HCT116 (cell line): Measurements from ENCODE around the gene FAM53B. TPM values are rescaled to one million over a fixed set of nuclear protein-coding genes. Genes with fewer than 3 reads are reported as not detected.

Experiments
- ATAC-seq: fragments of 200-7000 bp; cut with Tn5 transposase; 2 replicates; pipeline ENCODE4 v1.9.1; 2020; ENCODE audit warnings: mild to moderate bottlenecking, moderate library complexity
- BruUV-seq: library from RNA; stranded (reverse); fragments of 400-500 nt; replicated peaks from 2 replicates; lab custom pipeline; 2021; lab: Mats Ljungman, UMichigan
- CTCF ChIA-PET: fragments of 300-600 bp; sonication (Branson Sonifier 250); formaldehyde crosslinking; loops from one replicate; lab custom pipeline; 2021; ENCODE audit warnings: antibody characterized with exemption; lab: Charles Lee
- POLR2A ChIA-PET: fragments of 300-600, 350-600 bp; sonication (Branson Sonifier 250); formaldehyde crosslinking; loops from one replicate; lab custom pipeline; 2021; ENCODE audit warnings: antibody characterized with exemption; lab: Charles Lee
- RAD21 ChIA-PET, 2 experiments: fragments of 300-600 bp; sonication (Branson Sonifier 250); formaldehyde crosslinking; loops; one replicate each; lab custom pipeline; 2023; ENCODE audit warnings: low total read pairs in 2 of 2; ENCODE audit not compliant: uncharacterized antibody in 2 of 2, unreplicated experiment in 2 of 2, low non-redundant PET in 1 of 2; lab: Charles Lee
- DNase-seq: peaks from one replicate; pipeline ENCODE4 v3.0.0-alpha.2; 2010; ENCODE audit warnings: low read depth, low spot score
- H2AFZ ChIP-seq: fragments of 200-600 bp; shearing (Covaris generic), sonication (generic); 2 replicates; pipeline ENCODE4 v1.6.1; 2017; ENCODE audit warnings: low read depth, mixed run types, mixed read lengths, antibody characterized with exemption, low read length; ENCODE audit not compliant: poor library complexity, severe bottlenecking
- H3K27ac ChIP-seq: 2 replicates; pipeline ENCODE4 v1.5.1; 2012; ENCODE audit warnings: low read depth, low read length
- H3K27me3 ChIP-seq: fragments of 200-600 bp; sonication (generic); 2 replicates; pipeline ENCODE4 v1.6.1; 2016; ENCODE audit warnings: mixed run types, low read length, mixed read lengths; ENCODE audit not compliant: insufficient read depth
- H3K36me3 ChIP-seq, 2 experiments: fragments of 200-500 bp in 1 of 2; fragments of 200-600 bp in 1 of 2; sonication (Bioruptor generic) in 1 of 2; sonication (generic) in 1 of 2; 2 replicates each; pipeline versions ENCODE4 v1.5.1 to v1.6.1; 2014 to 2016; ENCODE audit warnings: low read length in 2 of 2, inconsistent platforms in 1 of 2, mixed read lengths in 1 of 2, mixed run types in 1 of 2; ENCODE audit not compliant: insufficient read depth in 2 of 2, control insufficient read depth in 1 of 2
- H3K4me1 ChIP-seq, 2 experiments: fragments of 200-600 bp in 1 of 2; sonication (generic) in 1 of 2; 2 replicates each; pipeline versions ENCODE4 v1.5.1 to v1.6.1; 2012 to 2017; ENCODE audit warnings: low read length in 2 of 2, inconsistent platforms in 1 of 2, mild to moderate bottlenecking in 1 of 2, mixed read lengths in 1 of 2, mixed run types in 1 of 2, moderate library complexity in 1 of 2; ENCODE audit not compliant: insufficient read depth in 2 of 2, control insufficient read depth in 1 of 2
- H3K4me2 ChIP-seq: fragments of 200-600 bp; sonication (generic); 2 replicates; pipeline ENCODE4 v1.6.1; 2017; ENCODE audit warnings: mixed run types, low read length, mixed read lengths
- H3K4me3 ChIP-seq, 2 experiments: fragments of 200-600 bp in 1 of 2; sonication (generic) in 1 of 2; replicated peaks in 1 of 2; 2 replicates each; pipeline ENCODE4 v1.5.1; 2011 to 2016; ENCODE audit warnings: low read length in 2 of 2, control low read depth in 1 of 2, low read depth in 1 of 2, mild to moderate bottlenecking in 1 of 2, mixed read lengths in 1 of 2, mixed run types in 1 of 2
- H3K79me2 ChIP-seq: fragments of 200-600 bp; sonication (generic); 2 replicates; pipeline ENCODE4 v1.6.1; 2017; ENCODE audit warnings: mild to moderate bottlenecking, mixed run types, low read length, moderate library complexity, mixed read lengths; ENCODE audit not compliant: insufficient read depth
- H3K9ac ChIP-seq: fragments of 200-600 bp; sonication (generic); 2 replicates; pipeline ENCODE4 v1.6.1; 2016; ENCODE audit warnings: low read length, mixed read lengths
- H3K9me2 ChIP-seq: fragments of 200-600 bp; sonication (generic), shearing (Covaris generic); 2 replicates; pipeline ENCODE4 v1.6.1; 2017; ENCODE audit warnings: mixed run types, mild to moderate bottlenecking, moderate library complexity; ENCODE audit not compliant: insufficient read depth
- H3K9me3 ChIP-seq, 2 experiments: fragments of 200-500 bp in 1 of 2; fragments of 200-600 bp in 1 of 2; sonication (Bioruptor generic) in 1 of 2; sonication (generic) in 1 of 2; 2 replicates each; pipeline ENCODE4 v1.6.1; 2014 to 2017; ENCODE audit warnings: low read length in 2 of 2, mixed read lengths in 2 of 2, inconsistent platforms in 1 of 2, low read depth in 1 of 2, mild to moderate bottlenecking in 1 of 2, mixed run types in 1 of 2, moderate library complexity in 1 of 2; ENCODE audit not compliant: control insufficient read depth in 1 of 2, insufficient read depth in 1 of 2
- H4K20me1 ChIP-seq: fragments of 200-600 bp; sonication (generic), shearing (Covaris generic); 2 replicates; pipeline ENCODE4 v1.6.1; 2017; ENCODE audit warnings: mixed run types, mild to moderate bottlenecking, moderate library complexity; ENCODE audit not compliant: insufficient read depth
- ATF3 ChIP-seq: IDR thresholded peaks from 2 replicates; pipeline ENCODE4 v1.6.1; 2012
- CEBPB ChIP-seq: IDR thresholded peaks from 2 replicates; pipeline ENCODE4 v1.6.1; 2012; ENCODE audit warnings: low read depth
- CTCF ChIP-seq, 3 experiments: fragments of 200-600 bp in 1 of 3; sonication (generic) in 1 of 3; IDR thresholded peaks in 2 of 3; conservative IDR thresholded peaks in 1 of 3; 2 replicates each; pipeline ENCODE4 v1.5.1; 2012 to 2017; ENCODE audit warnings: low read depth in 2 of 3, low read length in 2 of 3, antibody characterized with exemption in 1 of 3, borderline replicate concordance in 1 of 3, control low read depth in 1 of 3, mild to moderate bottlenecking in 1 of 3, mixed read lengths in 1 of 3, mixed run types in 1 of 3, moderate library complexity in 1 of 3; ENCODE audit not compliant: insufficient read depth in 1 of 3
- EGR1 ChIP-seq: IDR thresholded peaks from 2 replicates; pipeline ENCODE4 v1.6.1; 2012; ENCODE audit warnings: low read depth
- EZH2phosphoT487 ChIP-seq: fragments of 200-600 bp; IDR thresholded peaks from 2 replicates; pipeline ENCODE4 v1.6.1; 2018; ENCODE audit warnings: antibody characterized with exemption, borderline replicate concordance
- FOSL1 ChIP-seq: IDR thresholded peaks from 2 replicates; pipeline ENCODE4 v1.6.1; 2012; ENCODE audit warnings: low read depth
- JUND ChIP-seq: IDR thresholded peaks from 2 replicates; pipeline ENCODE4 v1.6.1; 2012
- POLR2AphosphoS5 ChIP-seq: IDR thresholded peaks from 2 replicates; pipeline ENCODE4 v1.6.1; 2011; ENCODE audit warnings: mild to moderate bottlenecking, low read depth, low read length, moderate library complexity
- REST ChIP-seq: IDR thresholded peaks from 2 replicates; pipeline ENCODE4 v1.6.1; 2012; ENCODE audit warnings: low read depth
- TCF7L2 ChIP-seq: IDR thresholded peaks from 2 replicates; pipeline ENCODE4 v1.7.0; 2011; ENCODE audit warnings: borderline replicate concordance, inconsistent platforms; ENCODE audit not compliant: insufficient read depth, insufficient read length; ENCODE audit errors: extremely low read depth
- ZFX ChIP-seq: fragments of 450-650 bp; IDR thresholded peaks from 2 replicates; pipeline ENCODE4 v1.6.1; 2017
- ZNF274 ChIP-seq: fragments of 200-500 bp; sonication (Bioruptor generic); IDR thresholded peaks from 2 replicates; pipeline ENCODE4 v1.6.1; 2014; ENCODE audit warnings: mild to moderate bottlenecking, low read depth, low read length, inconsistent platforms
- intact Hi-C: fragments of 100-400 bp; cut with micrococcal nuclease; formaldehyde crosslinking; loops from 2 replicates; pipeline ENCODE4 v1.10.0; 2022
- total RNA-seq: library from RNA; stranded (reverse); gene quantifications from one replicate; pipeline ENCODE4 v1.2.1, GENCODE V29; 2021; ENCODE audit not compliant: unreplicated experiment

FAM53B gene
- total RNA-seq, 1 experiment from 2014 or later = 19.6 TPM

GRCh38 chr10:124739119-124739921, 4.9 kb downstream of the FAM53B start:
- DNase-seq = no peak
- peaks cover 21 to 36% of the 10 kb centered on the region in 2 experiments for H3K4me1 ChIP-seq
- peaks cover 27% of the 10 kb centered on the region; the same call in 1 of the 2 replicates for H3K79me2 ChIP-seq
- no peaks in the 10 kb centered on the region for H4K20me1 ChIP-seq
- CTCF ChIA-PET = interaction anchor here (2.2 to 3.0 kb wide), 2 partner anchors 19 to 208 kb away, joined by 25 to 46 read pairs; no protein-coding TSS in a partner anchor
- H2AFZ ChIP-seq = no peak overlapping the region
- no peaks in the 10 kb centered on the region for H3K9me3 ChIP-seq
- no peaks in the 10 kb centered on the region for H3K27me3 ChIP-seq
- no TSS peak for BruUV-seq
- POLR2A ChIA-PET = no interaction called here
- ATAC-seq = no peak
- no peak overlapping the region for H3K4me3 ChIP-seq
- H3K27ac ChIP-seq = no peak overlapping the region
- H3K4me2 ChIP-seq = no peak overlapping the region
- TF ChIP-seq FOSL1 = no peak
- no peak for TF ChIP-seq CTCF (IDR thresholded peaks at IDR 0.05 in 2 of 3, conservative IDR thresholded peaks at IDR 0.05 in 1 of 3; ENCODE audit: borderline replicate concordance in 1 of 3, insufficient read depth in 1 of 3, low read depth in 2 of 3, low read length in 2 of 3)
- no peak for TF ChIP-seq CEBPB
- no peak for TF ChIP-seq ZNF274
- no peak for TF ChIP-seq TCF7L2
- no peak for TF ChIP-seq POLR2AphosphoS5
- TF ChIP-seq ATF3 = no peak
- no peak for TF ChIP-seq EGR1
- TF ChIP-seq JUND = no peak
- no peak for TF ChIP-seq REST
- TF ChIP-seq ZFX = no peak
- TF ChIP-seq EZH2phosphoT487 = no peak
- TF ChIP-seq, all 23 proteins: peak for 0
- no peaks in the 10 kb centered on the region for H3K9me2 ChIP-seq
- intact Hi-C loops = no loop called here
- RAD21 ChIA-PET = no interaction called here
- no peak overlapping the region for H3K9ac ChIP-seq
- no peaks in the 10 kb centered on the region for H3K36me3 ChIP-seq
